Measurements from ENCODE around the gene MYRF. TPM values are rescaled to one million over a fixed set of nuclear protein-coding genes. Genes with fewer than 3 reads are reported as not detected.

Gene MYRF
- total and polyA plus RNA-seq, 7 donors = 0.01 to 0.24 (median 0.11) TPM; not detected in 1

DNA sequence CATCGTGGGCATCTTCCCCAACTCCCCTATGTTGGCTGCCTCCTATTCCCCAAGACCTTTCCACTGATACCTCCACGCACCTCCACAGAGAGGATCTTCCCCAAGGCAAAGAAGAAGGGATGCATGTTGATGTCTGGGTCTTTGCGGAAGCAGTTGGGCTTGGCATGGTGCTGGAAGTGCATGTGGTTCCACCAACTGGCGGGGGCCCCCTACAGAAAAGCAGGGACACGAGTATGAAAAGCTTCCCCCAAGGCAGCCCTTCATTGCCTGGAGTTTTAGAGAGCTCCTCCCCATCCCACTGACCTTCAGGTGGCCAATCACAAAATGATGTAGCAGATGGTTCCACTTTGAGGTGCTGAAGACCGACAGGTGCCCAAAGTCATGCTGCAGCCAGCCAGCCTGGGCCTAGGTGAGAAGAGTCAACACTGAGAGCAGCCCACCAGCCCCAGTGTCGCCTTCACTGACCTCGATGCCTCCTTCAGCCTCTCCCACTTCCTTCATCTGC lies 58.3 kb downstream of the MYRF start:
- TF ChIP-seq, protein P1, sequence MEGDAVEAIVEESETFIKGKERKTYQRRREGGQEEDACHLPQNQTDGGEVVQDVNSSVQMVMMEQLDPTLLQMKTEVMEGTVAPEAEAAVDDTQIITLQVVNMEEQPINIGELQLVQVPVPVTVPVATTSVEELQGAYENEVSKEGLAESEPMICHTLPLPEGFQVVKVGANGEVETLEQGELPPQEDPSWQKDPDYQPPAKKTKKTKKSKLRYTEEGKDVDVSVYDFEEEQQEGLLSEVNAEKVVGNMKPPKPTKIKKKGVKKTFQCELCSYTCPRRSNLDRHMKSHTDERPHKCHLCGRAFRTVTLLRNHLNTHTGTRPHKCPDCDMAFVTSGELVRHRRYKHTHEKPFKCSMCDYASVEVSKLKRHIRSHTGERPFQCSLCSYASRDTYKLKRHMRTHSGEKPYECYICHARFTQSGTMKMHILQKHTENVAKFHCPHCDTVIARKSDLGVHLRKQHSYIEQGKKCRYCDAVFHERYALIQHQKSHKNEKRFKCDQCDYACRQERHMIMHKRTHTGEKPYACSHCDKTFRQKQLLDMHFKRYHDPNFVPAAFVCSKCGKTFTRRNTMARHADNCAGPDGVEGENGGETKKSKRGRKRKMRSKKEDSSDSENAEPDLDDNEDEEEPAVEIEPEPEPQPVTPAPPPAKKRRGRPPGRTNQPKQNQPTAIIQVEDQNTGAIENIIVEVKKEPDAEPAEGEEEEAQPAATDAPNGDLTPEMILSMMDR (IDR thresholded peaks at IDR 0.05) = no peak
- WGBS, 3 donors = 92 to 98% (median 93%) methylated on average over 8 of the region's 8 CpGs
- intact Hi-C loops (cut with DNase I) = no loop called here
- Histone ChIP-seq H3K9me3 (no peaks in the 10 kb centered on the region), H3K4me1 (peaks cover 4% of the 10 kb centered on the region), H3K4me3 (no peak overlapping the region), H3K36me3 (ENCODE audit: insufficient read depth in 1 of 2, low read depth in 1 of 2) (peaks cover 0 to 32% of the 10 kb centered on the region in 2 donors), H3K27ac (no peak overlapping the region), H3K27me3 (ENCODE audit: insufficient read depth in 3 of 3, low read length in 2 of 3) (no peaks in the 10 kb centered on the region)
- no peak for DNase-seq
- ATAC-seq = no peak

DNA sequence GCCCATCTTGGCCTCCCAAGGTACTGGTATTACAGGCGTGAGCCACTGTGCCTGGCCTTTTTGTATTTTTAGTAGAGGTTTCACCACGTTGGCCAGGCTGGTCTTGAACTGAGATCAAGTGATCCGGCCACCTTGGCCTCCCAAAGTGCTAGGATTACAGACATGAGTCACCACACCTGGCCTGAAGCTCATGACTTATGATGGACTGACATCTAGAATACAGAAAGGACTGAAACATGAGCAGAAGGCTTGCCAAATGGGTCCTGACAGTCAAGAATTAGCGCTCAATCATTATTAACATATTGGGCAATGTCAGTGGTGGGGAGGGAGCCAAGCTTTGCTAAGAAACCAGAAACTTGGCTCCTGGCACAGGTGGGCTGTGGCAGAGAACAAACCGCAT lies 59.4 kb downstream of the MYRF start:
- Histone ChIP-seq H3K27ac (peak overlapping the region; percentile 44), H3K4me3 (no peak overlapping the region), H3K9me3 (no peaks in the 10 kb centered on the region), H3K4me1 (peaks cover 9% of the 10 kb centered on the region), H3K27me3 (ENCODE audit: insufficient read depth in 3 of 3, low read length in 2 of 3) (no peaks in the 10 kb centered on the region), H3K36me3 (ENCODE audit: insufficient read depth in 1 of 2, low read depth in 1 of 2) (peaks cover 0 to 32% of the 10 kb centered on the region in 2 donors)
- 57 to 79% (median 74%) methylated on average over 5 of the region's 5 CpGs for WGBS, 3 donors
- DNase-seq (no peak), ATAC-seq (peak in 3 of 4 donors; percentile 34 to 56 (median 41))
- intact Hi-C loops (cut with DNase I) = no loop called here
- TF ChIP-seq, protein P1 (IDR thresholded peaks at IDR 0.05) = no peak

DNA sequence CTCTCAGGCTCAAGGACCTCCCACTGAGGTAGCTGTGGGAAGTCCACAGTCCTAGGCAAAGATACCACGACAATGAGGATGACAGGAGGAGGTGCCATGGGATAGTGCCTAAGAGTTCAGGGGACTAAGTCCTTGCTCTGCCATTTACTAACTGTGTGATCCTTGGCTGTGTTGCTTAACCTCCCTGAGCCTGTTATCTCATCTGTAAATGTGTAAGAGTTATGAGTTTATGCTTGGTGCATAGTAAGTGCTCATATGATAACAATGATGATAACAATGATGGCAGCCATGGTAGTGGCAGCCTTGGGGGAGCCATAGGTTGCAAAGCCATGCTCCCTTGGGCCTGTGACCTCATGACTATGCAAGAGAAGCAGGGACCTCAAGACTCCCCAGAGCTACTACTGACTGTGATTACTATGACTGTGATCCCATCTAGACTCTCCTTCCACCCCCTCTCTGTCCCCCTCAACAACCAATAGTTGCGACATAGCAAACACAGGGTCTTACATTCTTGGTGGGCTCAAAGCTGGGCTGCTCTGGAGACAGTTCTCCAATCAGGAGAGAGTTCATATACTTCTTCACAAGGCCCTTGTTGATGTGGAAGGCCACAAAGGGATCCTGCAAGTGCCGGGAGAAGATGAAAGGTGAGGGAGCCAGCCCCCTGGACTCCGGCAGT lies 60.4 kb downstream of the MYRF start:
- TF ChIP-seq, protein P1 (IDR thresholded peaks at IDR 0.05) = no peak
- intact Hi-C loops (cut with DNase I) = no loop called here
- H3K4me1 ChIP-seq = peaks cover 13% of the 10 kb centered on the region

DNA sequence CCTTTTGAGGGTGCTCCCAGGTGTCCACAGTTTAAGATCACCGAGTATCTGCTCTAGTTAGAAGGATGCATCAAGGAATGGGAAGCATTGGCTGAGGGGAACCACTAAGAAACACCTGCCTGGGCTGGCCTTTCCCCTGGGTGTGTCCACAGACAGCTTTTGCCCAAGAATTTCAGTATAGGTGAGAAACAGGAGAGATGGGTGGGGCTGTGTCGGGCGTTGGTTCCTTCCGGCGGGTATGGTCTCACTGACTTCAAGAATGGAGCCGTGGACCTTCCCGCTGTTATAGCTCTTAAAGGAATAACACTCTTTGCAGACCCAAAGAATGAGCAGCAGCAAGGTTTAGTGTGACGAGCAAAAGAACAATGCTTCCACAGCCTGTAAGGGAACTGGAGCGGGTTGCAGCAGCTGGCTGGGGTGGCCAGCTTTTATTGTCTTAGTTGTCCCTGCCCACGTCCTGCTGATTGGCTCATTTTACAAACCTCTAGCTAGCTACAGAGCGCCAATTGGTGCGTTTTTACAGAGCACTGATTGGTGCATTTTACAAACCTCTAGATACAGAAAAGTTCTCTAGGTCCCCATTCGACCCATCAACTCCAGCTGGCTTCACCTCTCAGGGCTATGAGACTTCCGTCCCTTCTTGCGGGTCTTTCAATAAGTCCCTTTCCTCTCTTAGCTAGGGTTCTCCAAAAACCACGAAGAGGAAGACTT lies 62.0 kb downstream of the MYRF start:
- no peak for ATAC-seq
- intact Hi-C loops (cut with DNase I) = no loop called here
- Histone ChIP-seq H3K36me3 (ENCODE audit: insufficient read depth in 1 of 2, low read depth in 1 of 2) (peaks cover 0 to 19% of the 10 kb centered on the region in 2 donors), H3K9me3 (no peaks in the 10 kb centered on the region), H3K27me3 (ENCODE audit: insufficient read depth in 3 of 3, low read length in 2 of 3) (no peaks in the 10 kb centered on the region), H3K27ac (peak overlapping the region; percentile 92), H3K4me1 (peaks cover 13% of the 10 kb centered on the region), H3K4me3 (peak overlapping the region; percentile 85)
- TF ChIP-seq, protein P1 (IDR thresholded peaks at IDR 0.05) = no peak
- WGBS, 3 donors = 74 to 77% (median 76%) methylated on average over 16 of the region's 16 CpGs
- DNase-seq = peak in 1 of 2 donors; percentile 39

More for the DNA sequence above, 60.4 kb downstream of the MYRF start:
- H3K27me3 ChIP-seq (ENCODE audit: insufficient read depth in 3 of 3, low read length in 2 of 3) = no peaks in the 10 kb centered on the region
- peaks cover 0 to 29% of the 10 kb centered on the region in 2 donors for H3K36me3 ChIP-seq (ENCODE audit: insufficient read depth in 1 of 2, low read depth in 1 of 2)
- 91 to 98% (median 93%) methylated on average over 4 of the region's 4 CpGs for WGBS, 3 donors
- no peak overlapping the region for H3K27ac ChIP-seq
- H3K9me3 ChIP-seq = no peaks in the 10 kb centered on the region
- ATAC-seq (no peak), DNase-seq (no peak)
- H3K4me3 ChIP-seq = no peak overlapping the region

Data from psoas muscle (tissue), 8 donors.